ENCODE results near the gene ADAMTS13.

DNA sequence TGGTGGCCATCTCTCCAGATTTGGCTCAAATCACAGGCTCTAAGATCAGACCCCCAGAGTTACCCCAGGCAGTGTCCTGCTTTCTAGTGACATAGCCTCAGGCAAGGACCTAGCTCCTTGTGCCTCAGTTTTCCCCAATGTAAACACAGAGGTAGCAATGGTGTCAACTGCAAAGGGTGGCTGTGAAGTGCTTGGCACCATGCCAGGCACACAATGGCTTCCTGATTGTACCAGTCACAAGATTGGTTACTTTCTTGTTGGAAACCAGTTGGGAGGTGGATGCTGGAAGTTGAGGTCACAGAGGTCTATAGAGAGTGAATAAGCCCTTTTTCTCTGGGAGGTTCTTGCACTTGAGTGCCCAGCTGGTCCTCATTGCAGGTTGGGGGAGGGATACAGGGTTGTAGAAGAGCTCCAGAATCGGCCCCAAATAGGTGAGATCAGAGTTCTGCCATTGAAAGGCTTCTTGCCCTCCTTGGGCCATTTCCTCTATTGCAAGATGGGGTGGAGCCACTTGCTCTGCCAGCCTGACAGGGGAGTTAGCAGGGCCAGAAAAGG, 43.7 kb upstream of the ADAMTS13 start:
- TF ChIP-seq, protein P1, sequence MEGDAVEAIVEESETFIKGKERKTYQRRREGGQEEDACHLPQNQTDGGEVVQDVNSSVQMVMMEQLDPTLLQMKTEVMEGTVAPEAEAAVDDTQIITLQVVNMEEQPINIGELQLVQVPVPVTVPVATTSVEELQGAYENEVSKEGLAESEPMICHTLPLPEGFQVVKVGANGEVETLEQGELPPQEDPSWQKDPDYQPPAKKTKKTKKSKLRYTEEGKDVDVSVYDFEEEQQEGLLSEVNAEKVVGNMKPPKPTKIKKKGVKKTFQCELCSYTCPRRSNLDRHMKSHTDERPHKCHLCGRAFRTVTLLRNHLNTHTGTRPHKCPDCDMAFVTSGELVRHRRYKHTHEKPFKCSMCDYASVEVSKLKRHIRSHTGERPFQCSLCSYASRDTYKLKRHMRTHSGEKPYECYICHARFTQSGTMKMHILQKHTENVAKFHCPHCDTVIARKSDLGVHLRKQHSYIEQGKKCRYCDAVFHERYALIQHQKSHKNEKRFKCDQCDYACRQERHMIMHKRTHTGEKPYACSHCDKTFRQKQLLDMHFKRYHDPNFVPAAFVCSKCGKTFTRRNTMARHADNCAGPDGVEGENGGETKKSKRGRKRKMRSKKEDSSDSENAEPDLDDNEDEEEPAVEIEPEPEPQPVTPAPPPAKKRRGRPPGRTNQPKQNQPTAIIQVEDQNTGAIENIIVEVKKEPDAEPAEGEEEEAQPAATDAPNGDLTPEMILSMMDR (IDR thresholded peaks at IDR 0.05) = no peak
- TF ChIP-seq ZFX (IDR thresholded peaks at IDR 0.05; ENCODE audit: borderline replicate concordance) = no peak

Data from 22Rv1 (cell line).